Progenitor cell of endocrine pancreas (in vitro differentiated cells): ENCODE results near the gene B3GLCT. TPM values are rescaled to one million over a fixed set of nuclear protein-coding genes. Genes with fewer than 3 reads are reported as not detected.

Source experiments
- DNase-seq: peaks from one replicate; pipeline ENCODE4 v3.0.0; 2021; ENCODE audit warnings: low spot score; ENCODE audit not compliant: unreplicated experiment
- H3K27ac Mint-ChIP-seq: 2 replicates; pipeline ENCODE4 v1.8.0; 2021; ENCODE audit warnings: mild to moderate bottlenecking, moderate library complexity, mixed read lengths
- H3K27me3 Mint-ChIP-seq: 2 replicates; pipeline ENCODE4 v1.8.0; 2021; ENCODE audit warnings: mixed read lengths
- H3K36me3 Mint-ChIP-seq: 2 replicates; pipeline ENCODE4 v1.8.0; 2022; ENCODE audit warnings: mixed read lengths; ENCODE audit not compliant: insufficient read depth
- H3K4me1 Mint-ChIP-seq: 2 replicates; pipeline ENCODE4 v1.8.0; 2021; ENCODE audit warnings: low read depth, mixed read lengths
- H3K4me3 Mint-ChIP-seq: 2 replicates; pipeline ENCODE4 v1.8.0; 2021; ENCODE audit warnings: low read depth, mild to moderate bottlenecking, moderate library complexity, mixed read lengths
- H3K9me3 Mint-ChIP-seq: 2 replicates; pipeline ENCODE4 v1.8.0; 2021; ENCODE audit warnings: low read depth, mixed read lengths
- CTCF ChIP-seq: fragments of 200-600 bp; sonication (generic); IDR thresholded peaks from one replicate; pipeline ENCODE4 v1.5.0; 2021; ENCODE audit warnings: antibody characterized with exemption, mild to moderate bottlenecking; ENCODE audit not compliant: unreplicated experiment
- total RNA-seq: library from RNA; stranded (reverse); gene quantifications from 2 replicates; pipeline ENCODE4 v1.2.1, GENCODE V29; 2021

The B3GLCT gene
- total RNA-seq, 1 donor from 2014 or later = 6.6 TPM

DNA sequence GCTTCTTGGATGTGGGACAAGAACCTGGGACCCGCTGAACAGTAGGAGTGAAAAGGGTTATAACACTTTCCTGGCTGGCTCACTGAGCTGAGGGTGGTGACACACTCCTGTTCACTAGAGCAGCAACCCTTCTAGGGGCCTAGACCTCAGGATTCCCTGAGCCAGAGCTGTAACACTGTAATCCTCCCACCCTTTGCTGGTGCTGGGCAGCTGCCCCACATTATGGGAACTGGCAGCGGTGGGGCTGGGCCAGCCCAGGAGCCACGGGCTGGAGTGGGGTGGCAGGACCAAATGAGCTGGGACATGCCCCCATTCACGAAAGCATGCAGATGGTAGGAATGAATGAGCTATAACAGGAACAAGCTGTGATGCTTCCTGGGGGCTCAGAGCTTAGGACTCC, 110.6 kb downstream of the B3GLCT start:
- no peak for TF ChIP-seq CTCF
- H3K4me1 Mint-ChIP-seq = no peaks in the 10 kb centered on the region
- H3K27me3 Mint-ChIP-seq = no peaks in the 10 kb centered on the region
- H3K4me3 Mint-ChIP-seq = no peak overlapping the region
- no peak overlapping the region for H3K27ac Mint-ChIP-seq
- peaks cover 21% of the 10 kb centered on the region for H3K9me3 Mint-ChIP-seq
- H3K36me3 Mint-ChIP-seq = peaks cover 21% of the 10 kb centered on the region
- no peak for DNase-seq

DNA sequence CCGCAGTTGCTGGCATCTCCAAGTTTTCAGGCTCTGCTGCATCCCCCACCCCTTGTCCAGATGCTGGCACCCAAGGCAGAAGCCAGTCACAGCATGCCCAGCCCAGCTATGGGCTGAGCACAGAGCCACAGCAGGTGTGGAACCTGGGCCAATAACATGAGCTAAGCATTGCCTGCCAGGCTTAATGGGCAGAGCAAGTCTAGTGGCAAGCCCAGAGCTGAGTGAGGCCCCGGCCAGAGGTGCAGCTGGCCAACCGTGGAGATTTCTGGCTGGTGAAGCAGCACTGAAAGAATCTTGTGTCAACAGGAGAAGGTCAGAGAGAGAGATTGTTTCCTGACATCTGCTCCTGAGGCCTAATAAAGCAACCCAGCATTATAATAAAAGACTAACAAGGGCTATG, 111.0 kb downstream of the B3GLCT start:
- no peak for DNase-seq
- H3K27ac Mint-ChIP-seq = no peak overlapping the region
- TF ChIP-seq CTCF = no peak
- H3K36me3 Mint-ChIP-seq = peaks cover 22% of the 10 kb centered on the region
- no peak overlapping the region for H3K4me3 Mint-ChIP-seq
- H3K9me3 Mint-ChIP-seq = peaks cover 22% of the 10 kb centered on the region
- H3K27me3 Mint-ChIP-seq = no peaks in the 10 kb centered on the region
- H3K4me1 Mint-ChIP-seq = no peaks in the 10 kb centered on the region

GRCh38 chr13:31311921-31312320, 112.1 kb downstream of the B3GLCT start:
- Mint-ChIP-seq H3K4me3 (no peak overlapping the region), H3K36me3 (peaks cover 25% of the 10 kb centered on the region), H3K27ac (no peak overlapping the region), H3K9me3 (peaks cover 22% of the 10 kb centered on the region), H3K4me1 (no peaks in the 10 kb centered on the region), H3K27me3 (no peaks in the 10 kb centered on the region)
- TF ChIP-seq CTCF = no peak
- DNase-seq = no peak

DNA sequence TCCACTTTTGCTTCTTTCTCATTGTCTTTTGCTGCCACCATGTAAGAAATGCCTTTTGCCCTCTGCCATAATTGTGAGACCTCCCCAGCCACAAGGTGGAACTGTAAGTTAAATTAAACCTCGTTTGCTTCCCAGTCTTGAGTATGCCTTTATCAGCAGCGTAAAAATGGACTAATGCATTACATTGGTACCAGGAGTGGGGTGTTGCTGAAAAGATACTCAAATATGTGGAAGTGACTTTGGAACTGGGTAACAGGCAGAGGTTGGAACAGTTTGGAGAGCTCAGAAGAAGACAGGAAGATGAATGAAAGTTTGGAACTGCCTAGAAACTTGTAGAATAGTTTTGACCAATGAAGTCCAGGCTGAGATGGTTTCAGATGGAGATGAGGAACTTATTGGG, 115.2 kb downstream of the B3GLCT start:
- Mint-ChIP-seq H3K9me3 (peaks cover 22% of the 10 kb centered on the region), H3K36me3 (peaks cover 30% of the 10 kb centered on the region), H3K27me3 (no peaks in the 10 kb centered on the region), H3K4me3 (no peak overlapping the region), H3K27ac (no peak overlapping the region), H3K4me1 (no peaks in the 10 kb centered on the region)
- no peak for DNase-seq
- TF ChIP-seq CTCF = no peak

DNA sequence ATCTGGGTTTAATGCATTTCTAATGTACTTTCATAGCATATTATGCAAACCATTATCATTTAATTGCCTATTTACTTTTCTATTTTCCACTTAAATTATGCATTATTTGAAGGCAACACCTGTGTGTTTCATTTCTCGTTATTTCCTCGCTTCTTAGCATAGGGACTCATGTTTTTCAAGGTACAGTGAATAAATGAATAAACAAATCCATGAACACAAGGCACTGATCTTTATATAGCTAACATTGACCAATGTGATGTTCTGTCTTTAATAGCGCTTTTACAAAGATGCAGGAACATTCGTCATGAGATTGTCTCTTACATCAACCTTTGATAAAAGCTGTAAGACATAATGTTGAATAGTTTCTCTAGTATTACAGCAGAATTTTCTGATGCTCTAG, 121.2 kb downstream of the B3GLCT start:
- no peak for DNase-seq
- Mint-ChIP-seq H3K4me1 (no peaks in the 10 kb centered on the region), H3K4me3 (no peak overlapping the region), H3K9me3 (no peaks in the 10 kb centered on the region), H3K27ac (no peak overlapping the region), H3K27me3 (no peaks in the 10 kb centered on the region), H3K36me3 (peaks cover 8% of the 10 kb centered on the region)
- TF ChIP-seq CTCF = no peak

- Mint-ChIP-seq H3K27ac (no peak overlapping the region), H3K36me3 (peaks cover 6% of the 10 kb centered on the region), H3K4me1 (no peaks in the 10 kb centered on the region), H3K9me3 (no peaks in the 10 kb centered on the region), H3K4me3 (no peak overlapping the region), H3K27me3 (no peaks in the 10 kb centered on the region)
- DNase-seq = no peak
- no peak for TF ChIP-seq CTCF
Observed at GRCh38 chr13:31321457-31321856, 121.7 kb downstream of the B3GLCT start.
